HG02623 (cell line): ENCODE measurements around the gene CDC37.
"Not testable (repeated sequence)": the region's sequence is repeated elsewhere in the genome, so short reads cannot be mapped to it uniquely, and the experiment has no call there.

Source experiments
- ATAC-seq: cut with Tn5 transposase; IDR thresholded peaks from one replicate; pipeline ENCODE4 v1.9.1; 2021; ENCODE audit warnings: moderate library complexity; ENCODE audit not compliant: unreplicated experiment

Gene CDC37

DNA sequence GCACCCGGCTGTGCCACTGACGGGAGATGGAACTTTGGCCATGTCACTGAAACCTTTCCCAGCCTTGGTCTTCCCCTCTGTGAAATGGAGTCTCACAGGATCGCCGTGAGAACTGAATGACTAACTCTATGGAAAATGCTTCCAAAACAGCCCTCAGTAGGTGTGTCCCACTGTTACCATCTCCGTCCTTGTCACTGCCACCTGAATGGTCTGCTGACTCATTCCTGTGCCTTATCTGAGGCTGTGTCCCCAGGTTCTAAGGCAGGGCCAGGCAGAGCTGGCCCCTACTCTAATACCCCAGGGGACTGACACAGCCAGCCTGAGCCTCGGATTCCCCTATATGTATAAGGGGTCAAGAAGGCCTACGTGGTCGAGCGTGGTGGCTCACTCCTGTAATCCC, 4.5 kb downstream of the CDC37 start:
- no peak for ATAC-seq

DNA sequence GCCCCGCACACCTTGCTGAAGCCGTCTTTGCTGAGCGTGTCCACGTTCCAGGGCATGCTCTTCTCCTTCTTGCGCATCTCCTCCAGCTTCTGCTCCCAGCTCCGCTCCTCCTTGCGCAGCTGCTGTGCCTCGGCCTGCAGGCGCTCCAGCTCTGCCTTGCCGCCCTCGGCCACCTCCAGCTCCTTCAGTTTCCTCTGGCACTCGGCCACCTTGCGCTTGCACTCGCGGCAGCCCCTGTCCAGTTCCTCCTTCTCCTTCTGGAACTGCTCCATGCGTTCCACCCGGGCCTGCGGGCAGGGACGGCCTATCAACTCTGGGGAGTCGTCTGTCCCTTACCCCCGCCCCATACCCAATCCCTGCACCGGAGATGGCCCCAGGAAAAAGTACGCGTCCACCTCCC, 7.4 kb downstream of the CDC37 start:
- ATAC-seq: no peak

DNA sequence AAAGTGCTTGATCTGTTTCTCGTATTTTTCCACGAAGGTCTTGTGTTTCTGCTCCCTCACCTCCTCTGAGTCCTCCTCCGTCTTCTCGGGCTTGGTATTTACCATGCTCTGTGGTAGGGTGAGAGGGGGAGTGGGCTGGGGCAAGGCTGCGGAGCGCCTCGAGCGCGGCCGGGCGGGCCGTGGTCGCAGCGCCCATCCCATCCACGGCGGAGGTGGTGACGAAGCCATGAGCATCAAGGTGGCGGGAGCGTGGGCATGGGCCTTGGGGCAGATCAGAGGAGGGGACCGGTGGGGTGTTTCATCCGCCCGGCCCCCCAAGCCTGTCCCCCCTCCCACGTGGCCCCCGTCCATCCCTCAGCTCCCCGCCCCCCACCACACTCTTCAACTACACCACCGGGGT, 7.9 kb downstream of the CDC37 start:
- no peak for ATAC-seq

DNA sequence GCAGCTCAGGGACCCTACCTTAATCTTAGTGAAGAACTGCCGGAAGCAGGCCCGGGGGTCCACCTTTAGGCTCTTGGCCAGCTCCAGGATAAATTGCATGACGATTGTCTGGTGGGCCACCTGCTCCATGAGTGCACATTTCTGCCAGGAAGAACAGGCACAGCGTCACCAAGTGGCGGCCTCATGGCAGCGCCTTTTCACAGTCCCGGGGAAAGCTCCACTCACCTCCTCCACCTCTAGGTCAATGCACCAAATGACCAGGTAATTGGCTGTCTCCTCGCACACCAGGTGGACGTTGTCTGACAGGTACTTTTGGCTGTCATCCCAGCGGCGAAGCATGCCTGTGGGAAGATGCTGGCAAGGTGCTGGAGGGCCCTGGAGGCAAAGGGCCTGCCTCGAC, 8.3 kb downstream of the CDC37 start:
- ATAC-seq: no peak

DNA sequence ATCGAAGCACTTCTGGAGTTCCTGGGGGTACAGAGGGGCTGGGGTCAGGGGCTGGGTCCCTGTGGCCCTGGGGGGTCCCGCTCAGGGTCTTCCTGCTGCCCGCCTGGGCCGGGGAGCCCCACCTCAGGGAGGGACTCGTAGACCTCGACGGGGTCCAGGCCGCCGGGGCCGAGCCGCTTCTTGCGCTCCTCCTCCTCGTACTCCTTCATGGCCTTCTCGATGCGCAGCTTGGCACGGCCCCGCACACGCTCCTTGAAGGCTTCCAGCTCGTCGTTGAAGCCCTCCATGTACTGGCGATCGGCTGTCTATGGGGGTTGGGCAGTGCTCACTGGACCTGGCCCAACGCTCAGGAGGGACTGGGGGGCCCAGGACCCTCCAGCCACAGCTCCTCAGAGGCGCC, 10.2 kb downstream of the CDC37 start:
- no peak for ATAC-seq

DNA sequence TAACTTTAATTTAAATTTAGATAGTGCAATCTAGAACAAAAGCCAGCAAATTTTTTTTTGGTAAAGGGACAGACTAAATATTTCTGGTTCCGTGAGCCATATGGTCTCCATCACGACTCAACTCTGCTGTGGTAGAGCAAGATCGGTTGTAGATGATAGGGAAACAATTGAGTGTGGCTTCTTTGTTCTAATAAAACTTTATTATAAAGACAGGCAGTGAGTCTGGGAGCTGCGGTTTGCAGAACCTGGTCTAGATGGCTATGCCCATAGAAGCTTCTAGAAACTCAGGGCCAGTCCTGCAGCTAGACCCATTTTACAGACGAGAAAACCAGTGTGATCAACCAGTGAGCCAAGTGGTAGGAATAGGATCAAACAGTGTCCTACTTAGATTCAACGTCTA, 11.2 kb downstream of the CDC37 start:
- ATAC-seq: no peak

DNA sequence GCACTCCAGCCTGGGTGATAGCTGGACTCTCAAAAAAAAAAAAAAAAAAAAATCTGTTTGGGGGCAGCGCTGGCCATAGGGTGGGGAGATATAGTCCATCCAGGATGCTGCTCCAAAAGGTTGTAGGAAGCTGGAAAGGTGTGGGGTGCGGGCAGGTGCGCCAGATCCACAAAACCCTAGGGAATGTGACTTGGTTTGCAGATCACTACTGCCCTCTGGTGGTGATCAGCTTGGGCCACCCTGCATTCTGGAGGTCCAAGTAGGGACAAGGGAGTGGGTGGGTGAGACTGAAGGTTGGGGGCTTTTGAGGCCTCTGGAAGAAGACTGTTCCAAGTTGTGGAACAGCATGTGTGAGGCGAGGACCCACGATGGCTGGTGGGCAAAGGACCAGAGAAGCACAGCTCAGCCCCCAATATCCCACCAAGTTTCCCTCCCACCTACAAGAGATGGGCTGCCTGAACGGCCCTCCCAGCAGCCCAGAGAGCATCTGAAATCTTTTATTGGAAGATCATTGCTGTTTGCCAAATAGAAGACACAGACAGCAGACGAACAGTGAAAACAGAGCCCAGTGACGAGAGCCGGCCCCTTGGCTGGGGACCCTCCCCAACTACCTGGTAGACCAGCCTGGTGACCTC, 12.6 kb downstream of the CDC37 start:
- no peak for ATAC-seq

DNA sequence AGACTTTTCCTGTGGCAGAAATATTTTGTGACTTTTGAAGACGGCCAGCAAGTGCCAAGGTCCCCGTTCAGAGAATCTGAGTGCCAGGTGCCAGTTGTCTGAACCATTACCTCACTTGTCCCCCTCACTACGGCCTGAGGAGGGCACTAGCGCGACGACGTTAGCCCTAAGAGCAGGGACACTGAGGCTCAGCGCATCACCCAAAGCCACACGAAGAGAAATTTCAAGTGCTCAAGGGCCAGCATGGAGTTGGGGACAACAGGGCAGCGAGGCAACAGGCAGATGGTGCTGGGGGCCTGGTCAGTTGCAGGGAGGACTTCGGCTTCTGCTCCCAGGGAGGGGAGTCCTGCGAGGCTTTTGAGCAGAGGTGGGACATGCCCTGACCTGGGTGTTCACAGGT, 13.5 kb downstream of the CDC37 start:
- ATAC-seq: no peak

DNA sequence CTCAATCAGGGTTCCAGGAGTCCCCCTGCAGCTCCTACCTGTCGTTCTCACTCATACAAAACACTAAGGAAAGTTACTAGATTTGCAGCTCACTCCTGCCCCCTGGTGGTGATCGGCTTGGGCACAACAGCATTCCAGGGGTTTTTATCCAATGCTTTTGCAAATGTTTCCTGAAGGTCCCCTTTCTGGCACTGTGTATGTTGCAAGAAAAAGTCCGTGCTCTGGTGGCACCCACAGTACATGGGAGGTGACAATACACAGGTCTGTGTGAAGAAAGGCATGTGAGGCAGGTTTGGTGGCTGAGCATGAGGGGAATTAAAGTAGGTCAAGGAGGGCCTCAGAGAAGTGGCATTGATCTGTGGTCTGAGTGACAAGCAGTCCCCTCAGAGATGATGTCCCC, 14.4 kb downstream of the CDC37 start:
- no peak for ATAC-seq

DNA sequence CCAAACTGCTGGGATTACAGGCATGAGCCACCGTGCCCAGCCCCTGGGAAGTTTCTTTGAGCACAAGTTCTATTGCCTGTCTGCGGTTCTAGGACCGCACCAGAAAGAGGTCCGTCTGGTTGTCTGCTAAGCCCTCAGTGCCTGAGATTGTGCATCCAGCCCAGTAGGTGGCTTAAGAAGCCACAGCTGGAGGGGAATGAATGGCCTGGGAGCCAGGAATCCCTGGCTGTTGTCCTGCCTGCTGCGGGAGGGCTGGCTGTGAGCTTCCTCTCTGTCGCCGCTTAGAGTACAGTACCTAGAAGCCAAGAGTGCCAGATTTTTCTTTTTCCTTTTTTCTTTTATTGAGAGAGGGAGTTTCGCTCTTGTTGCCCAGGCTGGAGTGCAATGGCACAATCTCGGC, 18.8 kb downstream of the CDC37 start:
- ATAC-seq: no peak

DNA sequence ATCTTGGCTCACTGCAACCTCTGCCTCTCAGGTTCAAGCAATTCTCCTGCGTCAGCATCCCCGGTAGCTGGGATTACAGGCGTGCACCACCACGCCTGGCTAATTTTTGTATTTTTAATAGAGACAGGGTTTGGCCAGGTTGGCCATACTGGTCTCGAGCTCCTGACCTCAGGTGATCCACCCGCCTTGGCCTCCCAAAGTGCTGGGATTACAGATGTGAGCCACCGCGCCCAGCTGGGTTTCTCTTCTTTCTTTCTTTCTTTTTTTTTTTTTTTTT, 20.2 kb downstream of the CDC37 start:
- ATAC-seq: not testable (repeated sequence)

DNA sequence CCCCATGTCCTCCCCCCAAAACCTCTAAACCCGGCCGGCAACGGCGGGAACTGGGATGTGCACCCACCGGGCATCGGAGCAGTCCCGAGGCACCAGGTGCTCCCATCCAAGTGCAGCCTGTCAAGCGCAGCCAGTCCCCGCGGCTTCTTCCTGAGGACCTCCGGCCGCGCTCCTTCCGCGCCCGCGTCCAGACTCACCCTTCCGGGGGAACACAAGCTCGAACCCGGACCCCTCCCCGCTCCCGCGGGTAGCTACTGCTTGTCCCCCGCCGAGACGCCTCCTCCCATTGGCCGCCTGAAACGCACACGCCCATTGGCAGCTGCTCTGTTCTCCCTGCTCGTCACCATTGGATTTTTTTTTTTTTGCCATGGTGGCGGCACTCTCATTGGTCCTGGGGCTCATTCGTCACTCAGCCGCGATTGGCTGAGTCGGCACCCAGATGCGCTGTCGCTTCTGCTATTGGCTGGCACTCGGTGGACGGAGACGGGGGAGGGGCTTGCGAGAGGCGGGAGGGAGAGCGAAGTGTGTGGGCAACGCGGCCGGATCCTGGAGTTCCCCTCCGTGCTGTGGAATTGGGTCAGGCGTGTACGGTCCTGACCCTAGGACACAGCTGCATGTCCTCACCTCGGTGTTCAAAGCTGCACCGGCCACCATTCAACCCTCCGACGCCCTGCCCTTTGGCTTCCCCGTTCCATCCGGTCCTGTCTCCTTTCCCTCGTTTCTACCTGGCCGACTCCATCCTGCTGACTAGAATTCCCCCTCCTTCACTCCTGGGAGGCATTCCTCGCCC, 22.8 kb downstream of the CDC37 start, which contains the start of gene TYK2:
Gene TYK2 (minus strand): TSS at position 260 of the 790 bp plus-strand sequence. CDS start 2,166 bp downstream, outside the sequence.
- peak; percentile 93 for ATAC-seq

GRCh38 chr19:10379880-10380312, 23.4 kb downstream of the CDC37 start:
- ATAC-seq: no peak

GRCh38 chr19:10378124-10378523, 25.2 kb downstream of the CDC37 start:
- no peak for ATAC-seq

GRCh38 chr19:10377140-10377640, 26.2 kb downstream of the CDC37 start:
- ATAC-seq: not testable (repeated sequence)

DNA sequence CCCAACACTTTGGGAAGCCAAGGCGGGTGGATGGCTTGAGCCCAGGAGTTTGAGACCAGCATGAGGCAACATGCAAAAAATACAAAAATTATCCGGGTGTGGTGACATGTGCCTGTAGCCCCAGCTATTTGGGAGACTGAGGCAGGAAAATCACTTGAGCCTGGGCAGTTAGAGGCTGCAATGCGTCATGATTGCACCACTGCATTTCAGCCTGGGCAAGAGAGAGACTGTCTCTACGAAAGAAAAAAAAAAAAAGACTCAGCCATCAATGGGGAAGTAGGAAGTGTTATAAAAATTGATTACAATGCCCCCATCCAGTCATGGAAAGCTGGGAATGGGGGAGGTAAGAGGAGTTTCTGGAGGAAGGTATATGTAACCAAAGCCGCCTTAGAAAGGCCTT, 28.4 kb downstream of the CDC37 start:
- no peak for ATAC-seq

DNA sequence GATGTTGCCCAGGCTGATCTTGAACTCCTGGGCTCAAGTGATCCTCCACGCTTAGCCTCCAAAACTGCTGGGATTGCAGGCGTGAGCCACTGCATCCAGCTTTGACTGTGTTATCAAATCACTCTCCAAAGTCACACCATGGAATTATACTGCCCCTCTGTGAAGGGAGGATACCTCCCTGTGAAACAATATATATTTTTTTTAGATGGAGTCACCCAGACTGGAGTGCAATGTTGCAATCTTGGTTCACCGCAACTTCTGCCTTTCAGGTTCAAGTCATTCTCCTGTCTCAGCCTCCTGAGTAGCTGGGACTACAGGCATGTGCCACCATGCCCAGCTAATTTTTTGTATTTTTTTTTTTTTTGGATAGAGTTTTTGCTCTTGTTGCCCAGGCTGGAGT, 30.7 kb downstream of the CDC37 start:
- ATAC-seq: no peak

DNA sequence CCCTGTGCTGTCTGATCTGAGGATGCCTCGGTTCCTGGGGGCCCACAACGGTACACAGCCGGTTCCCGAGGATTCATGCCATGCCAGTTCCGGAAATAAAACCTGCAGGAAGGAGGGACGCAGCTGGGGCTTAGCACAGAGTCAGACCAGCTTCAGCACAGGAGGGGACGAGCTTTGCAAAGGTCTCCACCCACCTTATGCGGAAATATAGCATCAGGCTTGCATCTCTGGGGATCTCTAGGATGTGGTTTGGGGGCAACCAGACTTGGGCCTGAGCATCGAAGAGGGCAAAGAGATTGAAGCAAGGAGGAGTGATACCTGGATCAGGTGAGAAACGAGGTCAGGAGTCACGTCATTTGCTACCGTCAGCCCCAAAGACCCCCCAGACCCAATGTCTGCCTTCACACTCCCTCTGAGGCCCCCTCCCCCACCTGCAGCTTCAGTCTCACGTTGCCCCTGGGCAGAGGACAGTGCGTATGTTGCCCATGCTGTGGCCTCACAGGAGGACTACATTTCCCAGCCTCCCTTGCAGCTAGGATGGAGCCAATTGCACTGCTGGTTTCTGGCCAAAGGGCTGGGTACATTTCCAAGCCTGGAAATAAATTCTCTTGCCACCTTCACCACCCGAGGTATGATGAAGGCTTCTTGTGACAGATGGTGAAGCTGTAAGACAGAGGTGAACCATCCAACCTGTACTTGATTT, 35.1 kb downstream of the CDC37 start:
- no peak for ATAC-seq

DNA sequence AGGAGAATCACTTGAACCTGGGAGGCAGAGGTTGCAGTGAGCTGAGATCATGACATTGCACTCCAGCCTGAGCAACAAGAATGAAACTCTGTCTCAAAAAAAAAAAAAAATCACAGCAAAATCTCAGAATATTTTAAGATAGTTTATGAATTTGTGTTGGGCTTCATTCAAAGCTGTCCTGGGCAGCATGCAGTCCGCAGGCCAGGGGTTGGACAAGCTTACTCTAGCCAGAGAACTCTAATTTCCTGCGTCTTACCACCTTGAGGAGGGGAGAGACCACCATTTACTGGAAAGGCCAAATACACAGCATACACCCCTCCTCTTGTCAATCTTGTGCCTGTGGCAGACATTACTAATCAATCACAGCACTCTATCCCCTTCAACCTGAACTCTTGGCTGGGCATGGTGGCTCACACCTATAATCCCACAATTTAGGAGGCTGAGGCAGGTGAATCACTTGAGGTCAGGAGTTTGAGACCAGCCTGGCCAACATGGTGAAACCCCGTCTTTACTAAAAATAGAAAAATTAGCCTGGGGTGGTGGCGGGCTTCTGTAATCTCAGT, 36.3 kb downstream of the CDC37 start:
- ATAC-seq: not testable (repeated sequence)

DNA sequence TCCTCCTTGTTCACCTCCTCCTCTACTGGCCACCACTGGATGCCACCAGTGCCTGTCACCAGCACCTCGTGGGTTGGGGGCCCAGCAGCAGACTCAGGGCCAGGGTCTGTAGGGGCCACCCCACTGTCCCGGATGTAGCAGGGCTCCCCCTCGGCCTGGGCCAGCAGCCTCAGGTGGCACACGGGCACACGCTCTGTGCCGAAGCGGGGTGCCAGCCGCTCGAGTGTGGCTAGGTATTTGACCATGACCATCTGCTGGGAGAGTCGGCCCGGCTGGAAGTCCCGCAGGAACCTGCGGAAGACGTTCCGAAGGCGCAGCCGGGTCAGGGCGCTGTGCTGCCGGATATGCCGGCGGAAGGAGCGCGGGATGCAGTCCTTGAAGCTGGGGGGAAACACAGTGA, 37.8 kb downstream of the CDC37 start:
- no peak for ATAC-seq

DNA sequence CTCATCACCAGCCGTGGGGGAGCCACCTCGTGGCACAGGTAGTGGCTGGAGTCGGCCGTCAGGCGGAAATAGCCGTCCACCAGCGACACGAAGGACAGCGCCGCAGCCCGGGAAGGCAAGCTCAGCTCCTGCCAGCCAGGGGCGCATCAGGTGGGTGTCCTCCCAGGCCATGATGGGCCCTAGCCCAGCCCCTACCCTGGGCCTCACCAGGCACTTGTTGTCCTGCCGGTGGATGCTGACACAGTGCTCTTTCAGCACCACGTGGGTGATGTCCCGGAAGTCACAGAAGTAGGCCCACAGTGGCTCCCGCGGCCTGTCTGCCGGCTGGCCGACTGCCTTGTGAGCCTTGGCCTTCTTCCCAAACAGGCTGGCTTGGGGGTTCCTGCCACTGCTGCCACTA, 38.7 kb downstream of the CDC37 start:
- no peak for ATAC-seq
